NAMALWA (cell line): ENCODE measurements around the gene PUDP.
"Not testable (repeated sequence)": the region's sequence is repeated elsewhere in the genome, so short reads cannot be mapped to it uniquely, and the experiment has no call there.

Experiments
- DNase-seq: peaks from one replicate; pipeline ENCODE4 v3.0.0-alpha.2; 2015; ENCODE audit warnings: low spot score

PUDP gene

GRCh38 chrX:7147978-7148854, at the start of gene PUDP:
PUDP (minus strand) TSS chrX:7148153; CDS start chrX:7148113, 40 bp downstream.
- DNase-seq = peak; percentile 85

DNA sequence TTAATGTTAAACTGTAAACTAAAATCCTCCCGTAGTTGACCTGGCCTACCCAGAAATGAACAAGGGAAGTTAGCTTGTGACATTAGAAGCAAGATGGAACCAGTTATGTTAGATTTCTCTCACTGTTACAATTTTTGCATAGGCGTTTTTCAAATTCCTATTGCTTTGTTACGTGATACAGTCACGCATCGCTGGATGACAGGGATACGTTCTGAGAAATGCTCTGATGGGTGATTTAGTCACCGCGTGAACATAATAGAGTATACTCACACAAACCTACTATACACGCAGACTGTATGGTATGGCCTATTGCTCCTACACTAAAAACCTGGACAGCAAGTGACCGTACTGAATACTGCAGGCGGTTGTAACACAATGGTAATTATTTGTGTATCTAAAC, 46.7 kb upstream of the PUDP start:
- no peak for DNase-seq

- DNase-seq = no peak
Measured at GRCh38 chrX:7192871-7193270, 44.9 kb upstream of the PUDP start.

- DNase-seq = peak; percentile 30
Measured at GRCh38 chrX:7191681-7192110, 43.7 kb upstream of the PUDP start.

DNA sequence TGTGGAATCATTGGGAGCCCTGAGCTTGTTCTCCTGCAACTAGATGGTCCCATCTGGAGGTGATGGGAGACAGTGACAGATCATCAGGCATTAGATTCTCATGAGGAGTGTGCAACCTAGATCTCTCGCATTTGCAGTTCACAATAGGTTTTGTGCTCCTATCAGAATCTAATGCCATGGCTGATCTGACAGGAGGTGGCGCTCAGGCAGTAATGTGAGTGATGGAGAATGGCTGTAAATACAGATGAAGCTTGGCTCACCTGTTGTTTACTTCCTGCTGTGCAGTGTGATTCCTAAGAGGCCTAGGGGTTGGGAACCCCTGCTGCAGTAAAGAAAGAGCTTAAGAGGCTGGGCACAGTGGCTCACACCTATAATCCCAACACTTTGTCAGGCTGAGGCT, 42.2 kb upstream of the PUDP start:
- no peak for DNase-seq

- no peak for DNase-seq
Measured at GRCh38 chrX:7188672-7189071, 40.7 kb upstream of the PUDP start.

GRCh38 chrX:7184816-7185215, 36.9 kb upstream of the PUDP start:
- DNase-seq = no peak

DNA sequence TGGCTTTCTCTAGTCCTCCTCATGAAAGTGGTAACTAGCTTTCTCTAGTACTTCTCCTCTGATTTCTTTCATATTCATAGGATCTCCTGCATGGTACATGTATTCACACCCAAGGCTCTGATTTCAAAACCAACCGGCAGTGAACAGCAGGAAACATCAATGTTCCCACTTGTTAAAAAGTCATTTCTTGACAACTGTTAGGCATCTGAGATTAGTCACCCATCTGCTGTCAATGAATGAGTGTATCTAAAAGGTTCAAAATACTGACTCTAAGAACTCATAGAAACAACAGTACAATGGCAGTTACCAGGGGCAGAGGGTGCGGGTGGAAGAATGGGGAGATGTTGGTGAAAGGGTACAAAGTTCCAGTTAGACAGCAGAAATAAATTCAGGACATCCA, 31.5 kb upstream of the PUDP start:
- no peak for DNase-seq

DNA sequence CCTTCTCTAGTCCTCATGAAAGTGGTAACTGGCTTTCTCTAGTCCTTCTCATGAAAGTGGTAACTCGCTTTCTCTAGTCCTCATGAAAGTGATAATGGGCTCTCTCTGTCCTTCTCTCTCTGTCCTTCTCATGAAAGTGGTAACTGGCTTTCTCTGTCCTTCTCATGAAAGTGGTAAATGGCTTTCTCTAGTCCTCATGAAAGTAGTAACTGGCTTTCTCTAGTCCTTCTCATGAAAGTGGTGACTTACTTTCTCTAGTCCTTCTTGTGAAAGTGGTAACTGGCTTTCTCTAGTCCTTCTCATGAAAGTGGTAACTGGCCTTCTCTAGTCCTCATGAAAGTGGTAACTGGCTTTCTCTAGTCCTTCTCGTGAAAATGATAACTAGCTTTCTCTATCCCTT, 30.9 kb upstream of the PUDP start:
- DNase-seq = not testable (repeated sequence)

GRCh38 chrX:7170898-7171297, 22.9 kb upstream of the PUDP start:
- peak; percentile 23 for DNase-seq

DNA sequence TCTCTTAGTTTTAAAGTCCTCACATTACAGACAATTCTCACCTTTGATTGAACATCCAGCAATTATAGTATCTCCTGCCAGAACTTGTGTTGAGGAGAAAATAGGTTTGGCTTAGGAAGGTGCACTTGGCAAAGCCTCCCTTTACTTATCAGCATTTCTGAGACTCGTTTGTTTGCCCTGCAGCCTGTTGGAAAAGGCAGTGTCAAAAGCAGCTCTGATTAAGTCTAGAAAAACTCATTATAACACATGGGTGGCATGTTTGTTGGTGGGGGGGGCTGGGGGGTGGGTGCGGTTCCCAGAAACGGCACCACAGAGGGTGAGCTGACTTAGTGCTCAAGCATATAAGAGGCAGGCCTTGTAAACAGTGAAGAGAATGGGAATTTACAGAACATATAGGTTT, 21.7 kb upstream of the PUDP start:
- DNase-seq = no peak

DNA sequence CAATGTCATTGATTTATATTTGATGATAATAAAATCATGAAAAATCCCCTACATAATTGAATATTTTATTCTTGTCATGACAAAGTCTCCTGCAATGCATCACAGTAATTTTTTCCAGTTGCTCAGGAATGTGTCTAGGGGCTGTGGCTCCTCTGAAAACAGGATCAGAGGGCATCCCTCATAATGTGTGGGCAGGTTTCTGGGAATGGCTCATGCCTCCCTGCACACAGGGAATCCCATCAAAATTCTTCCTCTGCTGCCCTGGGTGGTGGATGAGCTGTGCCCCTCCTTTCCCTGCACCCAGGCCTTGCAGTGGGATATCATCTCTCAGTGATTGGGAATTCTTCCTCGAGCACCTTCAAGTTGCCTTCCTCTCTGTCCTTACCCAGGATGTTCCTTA, 20.4 kb upstream of the PUDP start:
- no peak for DNase-seq

DNA sequence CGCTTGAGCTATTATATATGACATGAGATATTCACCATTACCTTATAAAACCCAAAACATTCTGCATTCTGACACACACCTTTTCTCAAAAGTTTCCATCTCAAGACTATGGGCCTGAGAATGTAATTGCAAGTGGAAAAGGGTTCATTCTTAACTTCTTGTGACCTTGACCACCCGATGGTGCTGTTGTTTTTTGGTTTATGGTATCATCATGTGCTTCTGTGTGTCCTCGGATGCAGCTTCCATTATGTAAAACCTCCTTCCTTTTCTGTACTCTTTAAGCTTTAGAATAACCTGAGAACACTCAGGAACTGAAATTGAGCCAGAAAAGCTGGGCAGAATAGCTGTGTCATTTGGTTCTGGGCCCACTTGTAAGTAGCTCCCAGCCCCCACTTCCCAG, 16.2 kb upstream of the PUDP start:
- peak; percentile 27 for DNase-seq

GRCh38 chrX:7163146-7163677, 15.3 kb upstream of the PUDP start:
- DNase-seq = no peak

- DNase-seq = no peak
Measured at GRCh38 chrX:7159149-7159861, 11.4 kb upstream of the PUDP start.

DNA sequence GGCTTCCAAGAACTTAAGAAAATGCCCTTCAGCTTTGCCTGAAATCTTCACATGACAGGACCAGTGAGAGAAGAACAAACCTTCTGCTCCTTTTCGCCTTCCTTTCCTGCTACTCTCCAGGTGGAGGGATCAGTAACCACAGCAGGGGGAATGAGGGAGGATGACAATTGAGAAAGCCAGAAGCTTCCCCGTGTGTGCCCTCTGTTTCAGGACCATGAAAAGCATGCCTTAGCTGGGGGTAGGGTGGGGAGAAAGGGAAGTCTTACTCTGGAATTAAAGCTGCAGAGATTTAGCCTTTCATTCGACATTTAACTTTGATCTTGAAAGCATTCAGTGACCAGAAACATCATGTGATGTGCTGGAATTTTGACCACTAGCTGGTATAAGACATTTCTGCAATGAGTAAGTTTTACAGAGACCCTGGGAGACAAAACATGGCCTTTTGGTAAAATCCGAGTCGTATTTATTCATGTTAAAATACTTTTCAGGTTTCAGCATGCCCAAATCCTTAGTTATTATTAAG, 10.6 kb upstream of the PUDP start:
- DNase-seq = no peak

- DNase-seq = no peak
Measured at GRCh38 chrX:7156879-7157278, 8.9 kb upstream of the PUDP start.

DNA sequence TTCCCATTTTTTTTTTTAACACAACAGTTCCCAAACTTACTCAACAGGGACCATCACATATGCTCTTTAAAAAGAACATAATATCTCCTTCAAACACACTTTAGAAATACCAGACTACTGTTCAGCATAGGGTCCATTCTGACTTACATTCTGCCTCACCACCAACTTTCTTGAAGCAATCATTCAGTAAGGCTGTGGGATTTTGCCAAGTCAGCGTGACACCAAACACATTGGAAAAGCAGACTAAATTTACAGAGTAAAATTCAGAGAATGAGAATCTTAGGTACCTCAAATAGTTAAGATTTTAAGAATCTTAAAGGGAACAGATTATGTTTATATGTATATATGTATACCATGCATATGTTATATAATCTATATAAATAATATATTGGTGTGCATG, 7.2 kb upstream of the PUDP start:
- no peak for DNase-seq

DNA sequence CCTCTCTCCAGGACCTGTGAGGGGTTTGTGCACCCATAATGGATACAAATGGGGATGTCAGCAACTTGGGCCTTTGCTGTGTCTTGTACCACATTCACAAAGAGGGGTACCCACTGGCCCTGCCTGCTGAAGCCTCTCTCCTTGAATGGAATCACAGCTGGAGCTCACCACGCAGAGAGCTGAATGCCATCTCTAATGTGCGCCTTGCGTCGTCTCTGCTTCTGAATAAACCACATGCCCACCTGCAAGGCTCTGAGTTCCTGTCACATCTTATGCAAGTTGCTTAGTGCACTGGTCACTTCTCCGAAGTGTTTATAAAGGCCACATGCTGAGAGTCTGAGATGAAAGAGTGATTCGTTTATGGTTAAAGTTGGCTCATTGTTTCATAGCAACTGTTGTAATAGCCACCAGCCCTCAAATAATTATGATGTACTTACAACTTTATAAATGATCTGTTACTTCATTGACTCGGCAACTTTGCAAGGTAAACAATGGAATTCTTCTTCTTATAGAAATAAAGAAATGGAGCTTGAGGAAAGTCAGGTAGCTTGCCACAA, 6.2 kb upstream of the PUDP start:
- DNase-seq = no peak

GRCh38 chrX:7153231-7153630, 5.3 kb upstream of the PUDP start:
- no peak for DNase-seq

DNA sequence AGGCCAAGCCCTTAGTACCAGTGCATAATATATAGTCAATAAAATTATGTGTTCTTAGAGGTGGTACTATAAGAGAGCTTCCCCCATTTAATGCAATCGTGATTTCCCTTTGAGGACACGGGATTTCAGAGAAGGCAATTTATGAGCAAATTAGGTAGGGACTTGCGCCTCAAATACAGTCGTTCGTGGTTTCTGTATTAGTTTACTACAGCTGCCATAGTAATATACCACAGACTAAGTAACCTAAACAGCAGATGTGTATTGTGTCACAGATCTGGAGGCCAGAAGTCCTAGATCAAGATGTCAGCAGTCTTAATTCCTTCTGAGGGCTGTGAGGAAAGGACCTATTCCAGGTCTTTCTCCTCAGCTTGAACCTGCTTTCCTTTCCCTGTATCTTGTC, 1.5 kb upstream of the PUDP start:
- DNase-seq = peak; percentile 18

DNA sequence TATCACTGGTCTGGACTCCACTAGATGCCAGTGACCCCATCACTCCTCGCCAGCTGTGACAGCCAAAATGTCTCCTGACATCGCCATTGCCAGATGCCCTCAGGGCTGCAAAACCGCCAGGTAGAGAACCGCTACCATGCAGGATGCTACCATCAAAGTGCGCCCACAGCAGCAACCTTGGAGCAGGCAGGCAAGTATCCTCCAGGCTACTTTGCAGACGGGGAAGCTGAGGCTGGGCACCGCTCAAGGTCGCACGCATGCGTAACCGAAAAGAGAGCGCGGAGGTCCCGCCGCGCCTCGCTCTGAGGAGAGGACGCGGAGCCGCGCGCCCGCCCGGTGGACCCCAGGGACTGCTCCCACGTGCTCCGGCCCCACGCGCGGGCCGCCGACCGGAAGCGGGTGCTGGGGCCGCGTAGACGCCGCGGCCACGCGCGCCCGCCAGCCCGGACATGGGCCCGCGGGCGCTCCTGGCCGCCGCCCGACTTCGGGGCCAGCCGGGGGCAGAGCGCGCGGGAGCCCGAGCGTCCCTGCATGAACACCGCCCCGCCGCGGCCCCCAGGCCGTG, 458 bp downstream of the PUDP start, which contains the start of gene STS:
TSS of gene STS (plus strand) at position 300 of the 565 bp plus-strand sequence. CDS start 105,488 bp downstream, outside the sequence.
- peak; percentile 58 for DNase-seq
